ENCODE measurements around the gene NATD1.

- TF ChIP-seq CTCF (IDR thresholded peaks at IDR 0.05; ENCODE audit: poor library complexity) (no peak), EZH2phosphoT487 (IDR thresholded peaks at IDR 0.05; ENCODE audit: low read depth, severe bottlenecking, unreplicated experiment) (no peak)
These were observed 34.3 kb downstream of the NATD1 start for GRCh38 chr17:21218831-21219380.

Data from hepatocyte (in vitro differentiated cells).